HepG2 (cell line): ENCODE measurements around the gene CALD1. TPM values are rescaled to one million over a fixed set of nuclear protein-coding genes. Genes with fewer than 3 reads are reported as not detected.

Source experiments
- ATAC-seq: fragments of 200-7000 bp; cut with Tn5 transposase; 3 replicates; pipeline ENCODE4 v1.9.1; 2020; ENCODE audit warnings: mild to moderate bottlenecking, moderate library complexity
- BruUV-seq: library from RNA; stranded (reverse); fragments of 400-500 nt; replicated peaks from 2 replicates; lab custom pipeline; 2021; lab: Mats Ljungman, UMichigan
- CTCF ChIA-PET: fragments of 300-600 bp; formaldehyde crosslinking; extraction: SDS; loops from one replicate; lab custom pipeline; 2021; ENCODE audit warnings: low total read pairs, inconsistent platforms, low intra/inter-chr PET ratio; lab: Yijun Ruan, JAX
- POLR2A ChIA-PET: fragments of 350-600 bp; sonication (Branson Sonifier 250); formaldehyde crosslinking; loops from one replicate; lab custom pipeline; 2020; ENCODE audit warnings: antibody characterized with exemption, inconsistent platforms; lab: Yijun Ruan, JAX
- DNase-seq: peaks from one replicate; pipeline ENCODE4 v3.0.0-alpha.2; 2015; ENCODE audit warnings: low spot score
- FAIRE-seq: peaks from 3 replicates; lab custom pipeline; 2011; peaks lifted over from hg19 to GRCh38; lab: Jason Lieb, UNC
- H2AFZ ChIP-seq: one replicate; pipeline ENCODE4 v1.6.1; 2011; ENCODE audit warnings: low read length, inconsistent platforms
- H3K27ac ChIP-seq: fragments of 300-600 bp; 3 replicates; pipeline ENCODE4 v1.8.0; 2011; ENCODE audit warnings: mixed run types, mild to moderate bottlenecking, mixed read lengths, low read length, inconsistent platforms; ENCODE audit not compliant: insufficient read depth; ENCODE audit errors: extremely low read length
- H3K27me3 ChIP-seq, 2 experiments: fragments of 200-600 bp in 1 of 2; 2 replicates in 1 of 2; 3 replicates in 1 of 2; pipeline versions ENCODE4 v1.6.0 to v1.8.0; 2011; ENCODE audit warnings: low read length in 2 of 2, mild to moderate bottlenecking in 2 of 2, moderate library complexity in 2 of 2, inconsistent platforms in 1 of 2; ENCODE audit not compliant: insufficient read depth in 2 of 2, control insufficient read depth in 1 of 2
- H3K36me3 ChIP-seq, 2 experiments: fragments of 200-600 bp in 1 of 2; replicated peaks in 1 of 2; 2 replicates in 1 of 2; 3 replicates in 1 of 2; pipeline versions ENCODE4 v1.5.1 to v1.8.0; 2011; ENCODE audit warnings: low read length in 2 of 2, inconsistent platforms in 1 of 2; ENCODE audit not compliant: insufficient read depth in 2 of 2, control insufficient read depth in 1 of 2
- H3K4me1 ChIP-seq: 2 replicates; pipeline ENCODE4 v1.5.1; 2012; ENCODE audit warnings: low read length, inconsistent platforms; ENCODE audit not compliant: insufficient read depth
- H3K4me2 ChIP-seq: 2 replicates; pipeline ENCODE4 v1.6.0; 2011; ENCODE audit warnings: low read depth, low read length, inconsistent platforms
- H3K4me3 ChIP-seq, 3 experiments: fragments of 200-600 bp in 1 of 3; sonication (generic), shearing (Covaris generic) in 1 of 3; replicated peaks in 1 of 3; 2 replicates each; pipeline ENCODE4 v1.5.1; 2011 to 2016; ENCODE audit warnings: low read length in 3 of 3, inconsistent platforms in 2 of 3, low read depth in 2 of 3, mild to moderate bottlenecking in 2 of 3, control low read depth in 1 of 3, mixed read lengths in 1 of 3; ENCODE audit not compliant: insufficient read depth in 1 of 3
- H3K79me2 ChIP-seq: one replicate; pipeline ENCODE4 v1.6.1; 2011; ENCODE audit warnings: low read length, inconsistent platforms; ENCODE audit not compliant: insufficient read depth
- H3K9ac ChIP-seq: 2 replicates; pipeline ENCODE4 v1.6.0; 2011; ENCODE audit warnings: mild to moderate bottlenecking, low read depth, low read length, inconsistent platforms; ENCODE audit not compliant: insufficient read depth
- H3K9me3 ChIP-seq: 2 replicates; pipeline ENCODE4 v1.5.1; 2012; ENCODE audit warnings: mild to moderate bottlenecking, low read length
- H4K20me1 ChIP-seq: 2 replicates; pipeline ENCODE4 v1.6.0; 2011; ENCODE audit warnings: inconsistent platforms, mild to moderate bottlenecking, low read length, moderate library complexity; ENCODE audit not compliant: insufficient read depth
- FOXK1 ChIP-seq: sonication (generic); formaldehyde crosslinking; IDR thresholded peaks from 2 replicates; pipeline ENCODE4 v1.4.0; 2020; ENCODE audit warnings: low read depth, missing genetic modification reagents, borderline replicate concordance
- MAFG ChIP-seq: sonication (generic); formaldehyde crosslinking; IDR thresholded peaks from 2 replicates; pipeline ENCODE4 v1.5.1; 2020; ENCODE audit warnings: mild to moderate bottlenecking, missing genetic modification reagents
- NFKB2 ChIP-seq: sonication (generic); formaldehyde crosslinking; IDR thresholded peaks from 2 replicates; pipeline ENCODE4 v1.4.0; 2020; ENCODE audit warnings: missing genetic modification reagents, borderline replicate concordance
- POLR2AphosphoS5 ChIP-seq: IDR thresholded peaks from 2 replicates; pipeline ENCODE4 v1.6.1; 2012; ENCODE audit warnings: low read depth, low read length
- RCOR2 ChIP-seq: IDR thresholded peaks from 2 replicates; pipeline ENCODE4 v1.6.1; 2016; ENCODE audit warnings: missing biosample characterization, missing genetic modification reagents
- SMC3 ChIP-seq: IDR thresholded peaks from 2 replicates; pipeline ENCODE4 v1.6.1; 2011; ENCODE audit warnings: low read length, improper control_type of control experiment
- SOX13 ChIP-seq, 3 experiments: fragments of 450-650 bp in 1 of 3; sonication (generic) in 1 of 3; formaldehyde crosslinking in 1 of 3; IDR thresholded peaks in 2 of 3; conservative IDR thresholded peaks in 1 of 3; 2 replicates each; pipeline versions ENCODE4 v1.5.0 to v1.6.1; 2016 to 2020; ENCODE audit warnings: antibody characterized with exemption in 1 of 3, mild to moderate bottlenecking in 1 of 3, missing compliant biosample characterization in 1 of 3, missing genetic modification reagents in 1 of 3, moderate library complexity in 1 of 3
- TBL1XR1 ChIP-seq: fragments of 150-350 bp; IDR thresholded peaks from 2 replicates; pipeline ENCODE4 v1.6.1; 2014; ENCODE audit warnings: borderline replicate concordance, low read length; ENCODE audit not compliant: partially characterized antibody
- ZNF343 ChIP-seq: sonication (generic); formaldehyde crosslinking; IDR thresholded peaks from 2 replicates; pipeline ENCODE4 v1.4.0; 2020; ENCODE audit warnings: mild to moderate bottlenecking, missing genetic modification reagents
- ZNF441 ChIP-seq: sonication (generic); formaldehyde crosslinking; IDR thresholded peaks from 2 replicates; pipeline ENCODE4 v1.7.0; 2021; ENCODE audit warnings: missing genetic modification reagents, borderline replicate concordance
- WGBS: methylation state at CpG from one replicate; pipeline ENCODE4 v1.1.6; 2017; ENCODE audit warnings: low lambda C conversion rate; 5-methylcytosine and 5-hydroxymethylcytosine counted together
- in situ Hi-C: cut with HindIII; loops from 2 replicates; pipeline ENCODE4 v1.10.0; 2017; ENCODE audit warnings: low pct_unique_long_range_greater_than_20kb; ENCODE audit not compliant: extremely low pct_ligation_motif_present
- intact Hi-C: fragments of 100-400 bp; cut with micrococcal nuclease; formaldehyde crosslinking; loops from one replicate; pipeline ENCODE4 v1.10.0; 2022; ENCODE audit not compliant: unreplicated experiment
- polyA plus RNA-seq, 8 experiments: library from polyadenylated mRNA; depleted of rRNA in 3 of 8; stranded (reverse) in 7 of 8; unstranded in 1 of 8; fragments of >200 nt; fragmentation: Illumina TruSeq in 4 of 8; extraction: Trizol in 4 of 8; gene quantifications; 2 replicates each; pipeline versions ENCODE4 v1.2.1 to v1.2.3, GENCODE V29; 2011 to 2016; ENCODE audit warnings: low read depth in 4 of 8, missing spikeins in 1 of 8, mixed read lengths in 1 of 8; ENCODE audit not compliant: insufficient read depth in 1 of 8
- total RNA-seq, 5 experiments: library from RNA; depleted of rRNA; stranded (reverse); fragments of >200 nt; fragmentation: Illumina TruSeq; extraction: Trizol; gene quantifications; 2 replicates each; pipeline ENCODE4 v1.2.3, GENCODE V29; 2016; ENCODE audit warnings: low read depth in 1 of 5

Gene CALD1
- total and polyA plus RNA-seq, 2 of the 13 experiments (the other 11 are each of a cell fraction or from before 2014, with no cell fraction given) = 53.0 to 112 TPM

DNA sequence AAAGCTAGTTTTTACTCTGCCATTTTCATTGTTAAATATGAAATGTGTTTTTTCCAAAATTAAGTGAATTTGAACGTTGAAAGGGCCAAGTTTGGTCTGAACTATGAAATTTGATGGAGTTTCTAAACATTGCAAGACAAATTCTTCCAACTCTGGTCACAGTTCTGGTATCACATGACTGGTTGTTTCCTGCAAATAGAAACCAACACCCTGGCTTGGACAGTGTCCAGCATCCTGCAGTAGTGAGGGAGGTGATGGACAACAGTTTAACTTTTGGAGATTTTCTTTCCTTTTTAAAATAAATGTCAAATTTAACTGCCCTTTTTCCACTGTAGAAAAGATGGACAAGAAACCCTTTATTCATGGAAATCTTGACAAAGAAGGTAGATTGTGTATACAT is 152.1 kb downstream of the CALD1 start:
- Histone ChIP-seq H2AFZ (no peak overlapping the region), H4K20me1 (no peaks in the 10 kb centered on the region), H3K9me3 (no peaks in the 10 kb centered on the region), H3K36me3 (peaks cover 27 to 66% of the 10 kb centered on the region in 2 experiments), H3K4me1 (no peaks in the 10 kb centered on the region), H3K4me3 (no peak overlapping the region), H3K27me3 (no peaks in the 10 kb centered on the region), H3K27ac (no peak overlapping the region), H3K9ac (no peak overlapping the region), H3K4me2 (no peak overlapping the region), H3K79me2 (peaks cover 10% of the 10 kb centered on the region)
- in situ Hi-C loops (no loop called here), intact Hi-C loops (no loop called here)
- ATAC-seq (no peak), FAIRE-seq (no peak), DNase-seq (no peak)
- BruUV-seq = no TSS peak
- ChIA-PET POLR2A (no interaction called here), CTCF (no interaction called here)
- WGBS = 89% methylated on average over 1 of the region's 1 CpG
- TF ChIP-seq NFKB2 (no peak), ZNF441 (CRISPR knock-in tag) (no peak), FOXK1 (CRISPR knock-in tag) (no peak), SMC3 (no peak), SOX13 (IDR thresholded peaks at IDR 0.05) (no peak), SOX13 (CRISPR knock-in tag; conservative IDR thresholded peaks at IDR 0.05 in 1 of 2, IDR thresholded peaks at IDR 0.05 in 1 of 2) (no peak), MAFG (CRISPR knock-in tag) (no peak)

DNA sequence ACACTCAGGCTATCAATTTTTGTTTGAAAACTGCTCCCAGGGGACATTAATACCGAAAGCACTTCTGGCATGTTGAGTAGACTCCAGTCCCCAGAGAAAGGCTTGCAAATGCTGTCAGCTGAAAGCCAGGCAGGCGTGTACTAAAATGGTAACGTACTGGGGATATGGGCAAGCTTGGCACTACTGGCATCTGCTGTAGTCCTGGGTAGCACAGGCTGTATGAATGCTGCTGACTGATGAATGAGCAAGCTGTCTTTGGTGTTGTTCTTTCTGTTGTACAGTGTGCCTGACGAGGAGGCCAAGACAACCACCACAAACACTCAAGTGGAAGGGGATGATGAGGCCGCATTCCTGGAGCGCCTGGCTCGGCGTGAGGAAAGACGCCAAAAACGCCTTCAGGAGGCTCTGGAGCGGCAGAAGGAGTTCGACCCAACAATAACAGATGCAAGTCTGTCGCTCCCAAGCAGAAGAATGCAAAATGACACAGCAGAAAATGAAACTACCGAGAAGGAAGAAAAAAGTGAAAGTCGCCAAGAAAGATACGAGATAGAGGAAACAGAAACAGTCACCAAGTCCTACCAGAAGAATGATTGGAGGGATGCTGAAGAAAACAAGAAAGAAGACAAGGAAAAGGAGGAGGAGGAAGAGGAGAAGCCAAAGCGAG is 153.4 kb downstream of the CALD1 start:
- DNase-seq (no peak), ATAC-seq (no peak), FAIRE-seq (no peak)
- TF ChIP-seq RCOR2 (CRISPR knock-in tag) (no peak), ZNF343 (CRISPR knock-in tag) (no peak), POLR2AphosphoS5 (no peak), TBL1XR1 (no peak)
- H3K79me2 ChIP-seq = peaks cover 7% of the 10 kb centered on the region
- no peaks in the 10 kb centered on the region for H4K20me1 ChIP-seq
- CTCF ChIA-PET = no interaction called here
- H3K4me1 ChIP-seq = no peaks in the 10 kb centered on the region
- H3K27ac ChIP-seq = no peak overlapping the region
- WGBS = 97% methylated on average over 16 of the region's 17 CpGs
- peaks cover 28 to 71% of the 10 kb centered on the region in 2 experiments for H3K36me3 ChIP-seq
- H3K4me2 ChIP-seq = no peak overlapping the region
- intact Hi-C loops = no loop called here
- POLR2A ChIA-PET = no interaction called here
- no TSS peak for BruUV-seq
- H3K9ac ChIP-seq = no peak overlapping the region
- in situ Hi-C loops = no loop called here
- H3K9me3 ChIP-seq = no peaks in the 10 kb centered on the region
- H3K27me3 ChIP-seq = no peaks in the 10 kb centered on the region
- H2AFZ ChIP-seq = no peak overlapping the region
- H3K4me3 ChIP-seq = no peak overlapping the region
